OCI-LY1 (cell line): ENCODE measurements around the gene SLC26A11.

ENCODE experiments used
- EZH2 ChIP-seq: fragments of 200-600 bp; sonication (generic), shearing (Covaris generic); IDR thresholded peaks from 2 replicates; pipeline ENCODE4 v1.8.0; 2017; ENCODE audit warnings: borderline replicate concordance, mixed run types, mild to moderate bottlenecking, antibody characterized with exemption, low read length, moderate library complexity, mixed read lengths
- TF ChIP-seq, protein P1 (sequence below): fragments of 200-600 bp; sonication (generic), shearing (Covaris generic); IDR thresholded peaks from 2 replicates; pipeline ENCODE4 v1.5.1; 2017; ENCODE audit warnings: mild to moderate bottlenecking, antibody characterized with exemption, low read length, moderate library complexity, mixed read lengths

DNA sequence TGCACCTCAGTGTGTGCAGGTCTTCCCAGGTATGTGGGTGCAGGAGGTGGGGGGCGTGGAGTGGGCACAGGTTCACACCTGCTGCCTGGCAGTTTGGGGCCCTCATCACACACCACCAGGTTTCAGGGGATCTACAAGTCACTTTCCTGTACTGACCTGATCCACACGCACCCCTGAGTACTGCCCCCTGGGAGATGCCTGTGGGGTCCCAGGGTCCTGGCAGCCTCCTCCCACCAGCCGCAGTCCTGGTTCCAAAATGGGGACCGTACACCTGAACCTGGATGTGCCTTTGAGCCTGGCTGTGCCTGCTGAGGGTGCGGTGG lies 66.4 kb downstream of the SLC26A11 start:
- TF ChIP-seq, protein P1, sequence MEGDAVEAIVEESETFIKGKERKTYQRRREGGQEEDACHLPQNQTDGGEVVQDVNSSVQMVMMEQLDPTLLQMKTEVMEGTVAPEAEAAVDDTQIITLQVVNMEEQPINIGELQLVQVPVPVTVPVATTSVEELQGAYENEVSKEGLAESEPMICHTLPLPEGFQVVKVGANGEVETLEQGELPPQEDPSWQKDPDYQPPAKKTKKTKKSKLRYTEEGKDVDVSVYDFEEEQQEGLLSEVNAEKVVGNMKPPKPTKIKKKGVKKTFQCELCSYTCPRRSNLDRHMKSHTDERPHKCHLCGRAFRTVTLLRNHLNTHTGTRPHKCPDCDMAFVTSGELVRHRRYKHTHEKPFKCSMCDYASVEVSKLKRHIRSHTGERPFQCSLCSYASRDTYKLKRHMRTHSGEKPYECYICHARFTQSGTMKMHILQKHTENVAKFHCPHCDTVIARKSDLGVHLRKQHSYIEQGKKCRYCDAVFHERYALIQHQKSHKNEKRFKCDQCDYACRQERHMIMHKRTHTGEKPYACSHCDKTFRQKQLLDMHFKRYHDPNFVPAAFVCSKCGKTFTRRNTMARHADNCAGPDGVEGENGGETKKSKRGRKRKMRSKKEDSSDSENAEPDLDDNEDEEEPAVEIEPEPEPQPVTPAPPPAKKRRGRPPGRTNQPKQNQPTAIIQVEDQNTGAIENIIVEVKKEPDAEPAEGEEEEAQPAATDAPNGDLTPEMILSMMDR: no peak
- no peak for TF ChIP-seq EZH2
